IMR-90 (cell line): ENCODE results near the gene COG7.

Experiments used
- BHLHE40 ChIP-seq: fragments of 150-350 bp; IDR thresholded peaks from 2 replicates; pipeline ENCODE4 v1.6.1; 2016; ENCODE audit warnings: mild to moderate bottlenecking, low read depth, low read length
- CEBPB ChIP-seq: IDR thresholded peaks from 2 replicates; pipeline ENCODE4 v1.6.1; 2012; ENCODE audit warnings: low read depth, low read length, improper control_type of control experiment
- CTCF ChIP-seq: conservative IDR thresholded peaks from 2 replicates; pipeline ENCODE4 v1.5.1; 2012; ENCODE audit warnings: mild to moderate bottlenecking, low read depth, low read length, improper control_type of control experiment
- FOS ChIP-seq: fragments of 150-350 bp; IDR thresholded peaks from 2 replicates; pipeline ENCODE4 v1.6.1; 2016; ENCODE audit warnings: low read depth, low read length
- MAZ ChIP-seq: IDR thresholded peaks from 2 replicates; pipeline ENCODE4 v1.6.1; 2012; ENCODE audit warnings: low read depth, mild to moderate bottlenecking, low read length, improper control_type of control experiment, moderate library complexity, borderline replicate concordance
- MXI1 ChIP-seq: IDR thresholded peaks from 2 replicates; pipeline ENCODE4 v1.6.1; 2012; ENCODE audit warnings: low read depth, mild to moderate bottlenecking, low read length, moderate library complexity, borderline replicate concordance
- POLR2A ChIP-seq: IDR thresholded peaks from 2 replicates; pipeline ENCODE4 v1.6.1; 2012; ENCODE audit warnings: mild to moderate bottlenecking, low read depth, low read length
- RCOR1 ChIP-seq: IDR thresholded peaks from 2 replicates; pipeline ENCODE4 v1.6.1; 2012; ENCODE audit warnings: mild to moderate bottlenecking, low read length, improper control_type of control experiment; ENCODE audit not compliant: insufficient replicate concordance
- SMC3 ChIP-seq: fragments of 150-350 bp; IDR thresholded peaks from 2 replicates; pipeline ENCODE4 v1.6.1; 2016; ENCODE audit warnings: low read depth, mild to moderate bottlenecking, antibody characterized with exemption, low read length, moderate library complexity
- USF2 ChIP-seq: fragments of 150-350 bp; IDR thresholded peaks from 2 replicates; pipeline ENCODE4 v1.6.1; 2017; ENCODE audit warnings: mild to moderate bottlenecking, antibody characterized with exemption, low read length, low read depth

- TF ChIP-seq BHLHE40 (no peak), CTCF (no peak), POLR2A (no peak), FOS (no peak), CEBPB (no peak), MAZ (no peak), MXI1 (no peak), USF2 (no peak), SMC3 (no peak), RCOR1 (no peak)
Observed at GRCh38 chr16:23377071-23377931, 75.7 kb downstream of the COG7 start.
